K562 (cell line): ENCODE results near the gene NDRG3. TPM values are rescaled to one million over a fixed set of nuclear protein-coding genes. Genes with fewer than 3 reads are reported as not detected.

ENCODE experiments used
- CUX1 ChIP-seq: fragments of 200-800 bp; sonication (Bioruptor generic); IDR thresholded peaks from 2 replicates; pipeline ENCODE4 v1.6.1; 2016; ENCODE audit warnings: missing genetic modification characterization, missing compliant biosample characterization
- ELF1 ChIP-seq: fragments of 200-800 bp; sonication (Bioruptor generic); IDR thresholded peaks from 2 replicates; pipeline ENCODE4 v1.6.1; 2016; ENCODE audit warnings: missing genetic modification characterization, missing compliant biosample characterization
- EP300 ChIP-seq: IDR thresholded peaks from 2 replicates; pipeline ENCODE4 v1.6.1; 2012; ENCODE audit warnings: low read length, improper control_type of control experiment
- EP400 ChIP-seq: fragments of 450-650 bp; IDR thresholded peaks from 2 replicates; pipeline ENCODE4 v1.6.1; 2017; ENCODE audit warnings: antibody characterized with exemption, mild to moderate bottlenecking, moderate library complexity
- ERF ChIP-seq: fragments of 450-650 bp; formaldehyde crosslinking; IDR thresholded peaks from 2 replicates; pipeline ENCODE4 v1.4.0; 2020; ENCODE audit warnings: mild to moderate bottlenecking, mixed read lengths
- MAFK ChIP-seq: IDR thresholded peaks from 2 replicates; pipeline ENCODE4 v1.6.1; 2011; ENCODE audit warnings: low read length, improper control_type of control experiment
- POLR2B ChIP-seq: fragments of 450-650 bp; IDR thresholded peaks from 2 replicates; pipeline ENCODE4 v1.6.1; 2018; ENCODE audit warnings: low read depth; ENCODE audit not compliant: partially characterized antibody
- STAG1 ChIP-seq: sonication (generic); formaldehyde crosslinking; IDR thresholded peaks from 2 replicates; pipeline ENCODE4 v1.5.0; 2020; ENCODE audit warnings: missing genetic modification reagents, borderline replicate concordance
- ZBTB49 ChIP-seq: sonication (generic); formaldehyde crosslinking; IDR thresholded peaks from 2 replicates; pipeline ENCODE4 v1.8.0; 2022; ENCODE audit warnings: missing genetic modification reagents, mild to moderate bottlenecking, borderline replicate concordance
- ZNF232 ChIP-seq: sonication (generic); formaldehyde crosslinking; IDR thresholded peaks from 2 replicates; pipeline ENCODE4 v1.8.0; 2022; ENCODE audit warnings: mild to moderate bottlenecking, missing genetic modification reagents
- polyA plus RNA-seq, 8 experiments: library from polyadenylated mRNA; depleted of rRNA in 4 of 8; stranded (reverse) in 5 of 8; unstranded in 3 of 8; fragments of >200 nt; fragmentation: Nextera tagmentation in 2 of 8; fragmentation: Illumina TruSeq in 1 of 8; extraction: Ambion mirVana in 2 of 8; extraction: Trizol in 1 of 8; gene quantifications; 2 replicates each; pipeline versions ENCODE4 v1.2.1 to v1.2.3, GENCODE V29; 2011 to 2014; ENCODE audit warnings: inconsistent platforms in 1 of 8, missing spikeins in 1 of 8
- total RNA-seq, 7 experiments: library from RNA; depleted of rRNA in 6 of 7; stranded (reverse); fragments of >200 nt in 6 of 7; fragmentation: Illumina TruSeq in 2 of 7; extraction: Trizol in 2 of 7; gene quantifications; 2 replicates each; pipeline versions ENCODE4 v1.2.1 to v1.2.3, GENCODE V29; 2011 to 2021; ENCODE audit warnings: low replicate concordance in 1 of 7
- TF ChIP-seq, protein P1 (sequence below): fragments of 250-450 bp; sonication (Bioruptor Pico); IDR thresholded peaks from 2 replicates; pipeline ENCODE4 v1.4.0; 2020; ENCODE audit warnings: borderline replicate concordance
- TF ChIP-seq, protein P2 (sequence below): fragments of 250-450 bp; sonication (Bioruptor Pico); IDR thresholded peaks from 2 replicates; pipeline ENCODE4 v1.4.0; 2020; ENCODE audit warnings: mild to moderate bottlenecking, moderate library complexity
- TF ChIP-seq, protein P3 (sequence below): sonication (generic); formaldehyde crosslinking; IDR thresholded peaks from 2 replicates; pipeline ENCODE4 v1.8.0; 2022; ENCODE audit warnings: mild to moderate bottlenecking, missing genetic modification reagents

The NDRG3 gene
- total and polyA plus RNA-seq, 9 of the 15 experiments (the other 6 are each of a cell fraction or from before 2014, with no cell fraction given) = 14.6 to 39.4 (median 24.4) TPM

- TF ChIP-seq, protein P1, sequence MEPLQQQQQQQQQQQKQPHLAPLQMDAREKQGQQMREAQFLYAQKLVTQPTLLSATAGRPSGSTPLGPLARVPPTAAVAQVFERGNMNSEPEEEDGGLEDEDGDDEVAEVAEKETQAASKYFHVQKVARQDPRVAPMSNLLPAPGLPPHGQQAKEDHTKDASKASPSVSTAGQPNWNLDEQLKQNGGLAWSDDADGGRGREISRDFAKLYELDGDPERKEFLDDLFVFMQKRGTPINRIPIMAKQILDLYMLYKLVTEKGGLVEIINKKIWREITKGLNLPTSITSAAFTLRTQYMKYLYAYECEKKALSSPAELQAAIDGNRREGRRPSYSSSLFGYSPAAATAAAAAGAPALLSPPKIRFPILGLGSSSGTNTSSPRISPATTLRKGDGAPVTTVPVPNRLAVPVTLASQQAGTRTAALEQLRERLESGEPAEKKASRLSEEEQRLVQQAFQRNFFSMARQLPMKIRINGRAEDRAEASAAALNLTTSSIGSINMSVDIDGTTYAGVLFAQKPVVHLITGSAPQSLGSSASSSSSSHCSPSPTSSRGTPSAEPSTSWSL (CRISPR knock-in tag) = no peak
- TF ChIP-seq EP300 (peak; percentile 31; the same call in 1 of the 2 replicates), ZNF232 (CRISPR knock-in tag) (no peak), ELF1 (peak; percentile 66), ZBTB49 (CRISPR knock-in tag) (no peak), STAG1 (no peak), ERF (CRISPR knock-in tag) (no peak), CUX1 (0 out of 2 replicates have a peak, but pooled peaks have one; percentile 12), MAFK (peak; percentile 41; the same call in 1 of the 2 replicates), EP400 (peak; percentile 87), POLR2B (peak; percentile 88)
- TF ChIP-seq, protein P2, sequence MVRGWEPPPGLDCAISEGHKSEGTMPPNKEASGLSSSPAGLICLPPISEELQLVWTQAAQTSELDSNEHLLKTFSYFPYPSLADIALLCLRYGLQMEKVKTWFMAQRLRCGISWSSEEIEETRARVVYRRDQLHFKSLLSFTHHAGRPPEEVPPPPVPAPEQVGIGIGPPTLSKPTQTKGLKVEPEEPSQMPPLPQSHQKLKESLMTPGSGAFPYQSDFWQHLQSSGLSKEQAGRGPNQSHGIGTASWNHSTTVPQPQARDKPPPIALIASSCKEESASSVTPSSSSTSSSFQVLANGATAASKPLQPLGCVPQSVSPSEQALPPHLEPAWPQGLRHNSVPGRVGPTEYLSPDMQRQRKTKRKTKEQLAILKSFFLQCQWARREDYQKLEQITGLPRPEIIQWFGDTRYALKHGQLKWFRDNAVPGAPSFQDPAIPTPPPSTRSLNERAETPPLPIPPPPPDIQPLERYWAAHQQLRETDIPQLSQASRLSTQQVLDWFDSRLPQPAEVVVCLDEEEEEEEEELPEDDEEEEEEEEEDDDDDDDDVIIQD (CRISPR knock-in tag) = no peak
- TF ChIP-seq, protein P3, sequence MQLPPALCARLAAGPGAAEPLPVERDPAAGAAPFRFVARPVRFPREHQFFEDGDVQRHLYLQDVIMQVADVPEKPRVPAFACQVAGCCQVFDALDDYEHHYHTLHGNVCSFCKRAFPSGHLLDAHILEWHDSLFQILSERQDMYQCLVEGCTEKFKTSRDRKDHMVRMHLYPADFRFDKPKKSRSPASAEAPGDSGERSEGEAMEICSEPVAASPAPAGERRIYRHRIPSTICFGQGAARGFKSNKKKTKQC = peak; percentile 11; the same call in 1 of the 2 replicates
Observed at GRCh38 chr20:36605399-36606157, 140.3 kb downstream of the NDRG3 start, which contains the start of gene RAB5IF (continued).
